Brain microvascular endothelial cell (primary cell): ENCODE results near the gene NXNL2.
A peak's percentile ranks its signal among the peaks of the same experiment; 100 is the strongest.

Experiments used
- DNase-seq: peaks from one replicate; pipeline ENCODE4 v3.0.0-alpha.2; 2020
- H3K27ac ChIP-seq: fragments of 250-450 bp; sonication (Bioruptor Pico); 2 replicates; pipeline ENCODE4 v1.5.1; 2020; ENCODE audit warnings: mild to moderate bottlenecking, moderate library complexity
- H3K27me3 ChIP-seq: fragments of 250-450 bp; sonication (Bioruptor Pico); replicated peaks from 2 replicates; pipeline ENCODE4 v1.5.1; 2020; ENCODE audit warnings: mild to moderate bottlenecking
- H3K36me3 ChIP-seq: fragments of 250-450 bp; sonication (Bioruptor Pico); replicated peaks from 2 replicates; pipeline ENCODE4 v1.5.1; 2020; ENCODE audit warnings: mild to moderate bottlenecking
- H3K4me3 ChIP-seq: 2 replicates; pipeline ENCODE4 v1.5.1; 2011; ENCODE audit warnings: low read depth, mild to moderate bottlenecking, control low read depth, low read length, moderate library complexity
- CTCF ChIP-seq: IDR thresholded peaks from 2 replicates; pipeline ENCODE4 v1.5.1; 2011; ENCODE audit warnings: low read depth, mild to moderate bottlenecking, moderate library complexity, low read length, control low read depth, inconsistent platforms; ENCODE audit errors: missing control alignments
- in situ Hi-C: cut with HindIII; loops from 2 replicates; pipeline ENCODE4 v1.10.0; 2017; ENCODE audit warnings: low sequenced_read_pairs, low pct_ligation_motif_present

The NXNL2 gene

DNA sequence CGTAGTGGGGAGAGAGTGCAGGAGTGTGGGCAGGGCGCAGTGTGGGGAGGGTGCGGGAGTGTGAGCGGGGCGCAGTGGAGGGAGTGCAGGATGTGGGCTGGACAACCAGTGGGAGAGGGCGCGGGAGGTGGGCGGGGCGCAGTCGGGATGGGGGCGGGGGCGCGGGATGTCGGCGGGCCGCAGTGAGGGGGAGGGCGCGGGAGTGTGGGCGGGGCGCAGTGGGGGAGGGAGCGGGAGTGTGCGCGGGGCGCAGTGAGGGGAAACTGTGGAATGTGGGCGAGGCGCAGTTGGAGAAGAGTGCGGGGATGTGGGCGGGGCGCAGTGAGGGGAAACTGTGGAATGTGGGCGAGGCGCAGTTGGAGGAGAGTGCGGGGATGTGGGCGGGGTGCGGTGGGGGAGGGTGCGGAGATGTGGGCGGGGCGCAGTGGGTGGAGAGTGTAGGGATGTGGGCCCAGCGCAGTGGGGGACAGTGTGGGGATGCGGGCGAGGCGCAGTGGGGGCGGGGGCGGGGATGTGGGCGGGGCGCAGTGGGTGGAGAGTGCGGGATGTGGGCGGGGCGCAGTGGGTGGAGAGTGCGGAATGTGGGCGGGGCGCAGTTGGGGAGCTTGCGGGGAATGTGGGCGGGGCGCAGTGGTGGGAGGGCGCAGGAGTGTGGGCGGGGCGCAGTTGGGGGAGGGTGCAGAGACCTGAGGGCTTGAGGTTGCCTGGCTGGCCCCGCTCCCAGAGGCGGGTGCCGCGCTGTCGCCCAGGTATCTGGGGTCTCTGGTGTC is at the start of gene NXNL2:
TSS of gene NXNL2 (plus strand) at position 723 of the 770 bp plus-strand sequence. CDS start 257 bp downstream, outside the sequence.
- in situ Hi-C loops: no loop called here
- Histone ChIP-seq H3K27ac (peak within 1 kb of the TSS; percentile 6), H3K4me3 (peak within 1 kb of the TSS; percentile 61), H3K27me3 (no peaks in the 10 kb centered on the region), H3K36me3 (no peaks in the 10 kb centered on the region)
- peak; percentile 83 for DNase-seq
- TF ChIP-seq CTCF: no peak

GRCh38 chr9:88488166-88488565 is 46.8 kb upstream of the NXNL2 start:
- TF ChIP-seq CTCF: no peak
- in situ Hi-C loops: no loop called here
- DNase-seq: no peak
- Histone ChIP-seq H3K4me3 (no peak overlapping the region), H3K36me3 (no peaks in the 10 kb centered on the region), H3K27ac (no peak overlapping the region), H3K27me3 (no peaks in the 10 kb centered on the region)

GRCh38 chr9:88494983-88495721 is 39.8 kb upstream of the NXNL2 start:
- TF ChIP-seq CTCF: no peak
- no peak for DNase-seq
- no peak overlapping the region for H3K27ac ChIP-seq
- H3K4me3 ChIP-seq: no peak overlapping the region
- H3K36me3 ChIP-seq: no peaks in the 10 kb centered on the region
- in situ Hi-C loops: no loop called here
- H3K27me3 ChIP-seq: no peaks in the 10 kb centered on the region

DNA sequence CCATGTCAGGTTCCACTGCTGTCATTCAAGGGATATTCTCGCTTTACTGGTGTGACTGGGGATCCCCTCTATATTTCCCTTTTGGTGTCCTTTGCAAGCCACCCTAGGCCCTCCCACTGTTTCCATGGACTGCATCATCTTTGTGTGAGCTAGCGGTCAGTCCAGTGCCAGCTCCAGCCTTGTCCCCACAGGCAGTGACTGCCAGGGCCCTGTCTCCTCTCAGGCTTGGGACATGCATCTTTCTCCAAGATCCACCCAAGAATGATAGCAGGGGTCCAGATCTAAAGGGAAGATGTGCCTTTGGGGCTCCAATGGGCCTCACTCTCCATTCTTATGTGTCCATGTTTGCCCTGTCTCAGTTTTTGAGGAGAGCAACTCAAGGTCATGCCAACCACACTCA is 37.8 kb upstream of the NXNL2 start:
- H3K4me3 ChIP-seq: no peak overlapping the region
- no peak for TF ChIP-seq CTCF
- no peak for DNase-seq
- no peaks in the 10 kb centered on the region for H3K36me3 ChIP-seq
- H3K27me3 ChIP-seq: no peaks in the 10 kb centered on the region
- in situ Hi-C loops: no loop called here
- H3K27ac ChIP-seq: no peak overlapping the region

GRCh38 chr9:88498880-88499279 is 36.1 kb upstream of the NXNL2 start:
- H3K27me3 ChIP-seq: no peaks in the 10 kb centered on the region
- no peak for DNase-seq
- H3K27ac ChIP-seq: no peak overlapping the region
- in situ Hi-C loops: no loop called here
- H3K36me3 ChIP-seq: no peaks in the 10 kb centered on the region
- H3K4me3 ChIP-seq: no peak overlapping the region
- TF ChIP-seq CTCF: no peak
